ENCODE results near the gene ZNF189.
A peak's percentile ranks its signal among the peaks of the same experiment; 100 is the strongest.

The ZNF189 gene

DNA sequence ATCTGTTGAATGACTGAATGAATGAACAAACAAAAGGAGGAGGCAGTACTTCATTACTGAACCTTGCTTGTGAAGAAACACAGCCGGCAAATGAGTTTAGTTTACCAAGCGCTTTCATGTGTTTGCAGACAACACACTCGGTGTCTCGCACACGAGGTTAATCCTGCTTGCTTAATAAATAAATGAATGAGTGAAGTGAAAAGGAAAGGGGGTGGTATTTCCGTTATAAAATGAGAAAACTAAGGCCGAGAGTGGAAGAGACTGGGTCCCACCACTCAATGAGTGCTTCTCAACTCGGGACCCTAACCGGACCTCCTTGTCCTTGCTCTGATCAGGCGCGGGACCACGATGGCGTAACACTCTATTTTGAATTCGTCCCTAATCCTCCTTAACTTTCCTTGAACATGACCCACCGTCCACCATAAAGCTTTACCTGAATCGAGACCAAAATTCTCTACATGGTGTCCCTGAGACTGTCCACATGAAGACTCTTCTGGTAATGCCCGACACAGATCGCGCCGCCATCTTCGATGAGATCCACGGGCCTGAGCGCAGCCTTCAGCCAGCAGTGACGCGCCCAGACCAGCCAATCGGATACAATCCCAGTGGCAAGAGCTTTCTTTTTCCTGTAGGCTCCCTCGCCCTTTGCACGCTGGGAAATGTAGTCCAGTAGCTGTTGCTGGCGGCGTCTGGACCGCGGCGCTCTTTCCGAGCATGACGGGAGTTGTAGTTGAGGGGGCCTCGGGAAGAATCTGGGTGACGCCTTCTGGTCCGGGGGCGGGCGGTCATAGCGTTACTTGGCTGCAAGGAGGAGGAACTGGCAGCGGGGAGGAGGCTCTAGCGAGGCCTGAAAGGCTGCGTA is at the start of gene ZNF189, which contains the start of gene MRPL50:
ZNF189 (plus strand) TSS at position 784 of the 862 bp plus-strand sequence. CDS start 306 bp downstream, outside the sequence.
MRPL50 (minus strand) TSS at position 551 of the 862 bp plus-strand sequence; CDS start at position 525, 26 bp downstream.
- DNase-seq (ENCODE audit: low read depth in 2 of 3, low spot score in 1 of 3): peak; percentile 91 to 95 (median 92)

DNA sequence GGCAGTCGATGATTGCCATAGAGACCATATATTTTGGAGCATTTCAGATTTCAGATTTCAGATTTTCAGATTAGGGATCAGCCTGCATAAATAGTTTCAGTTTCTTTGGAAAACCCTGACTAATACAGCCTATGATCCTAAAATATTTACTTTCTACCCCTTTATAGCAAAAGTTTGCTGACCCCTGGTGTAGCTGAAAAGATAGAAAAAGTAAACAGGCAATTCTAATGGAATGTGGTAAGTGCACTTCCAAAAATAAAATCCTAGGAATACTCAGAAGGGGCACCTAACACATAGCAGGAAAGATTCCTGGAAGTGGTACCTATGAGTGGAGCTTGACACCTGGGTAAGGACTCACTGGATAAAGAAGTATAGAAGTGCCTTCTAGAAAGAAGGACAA is 48.4 kb upstream of the ZNF189 start:
- no peak for DNase-seq (ENCODE audit: low read depth in 2 of 3, low spot score in 1 of 3)

DNA sequence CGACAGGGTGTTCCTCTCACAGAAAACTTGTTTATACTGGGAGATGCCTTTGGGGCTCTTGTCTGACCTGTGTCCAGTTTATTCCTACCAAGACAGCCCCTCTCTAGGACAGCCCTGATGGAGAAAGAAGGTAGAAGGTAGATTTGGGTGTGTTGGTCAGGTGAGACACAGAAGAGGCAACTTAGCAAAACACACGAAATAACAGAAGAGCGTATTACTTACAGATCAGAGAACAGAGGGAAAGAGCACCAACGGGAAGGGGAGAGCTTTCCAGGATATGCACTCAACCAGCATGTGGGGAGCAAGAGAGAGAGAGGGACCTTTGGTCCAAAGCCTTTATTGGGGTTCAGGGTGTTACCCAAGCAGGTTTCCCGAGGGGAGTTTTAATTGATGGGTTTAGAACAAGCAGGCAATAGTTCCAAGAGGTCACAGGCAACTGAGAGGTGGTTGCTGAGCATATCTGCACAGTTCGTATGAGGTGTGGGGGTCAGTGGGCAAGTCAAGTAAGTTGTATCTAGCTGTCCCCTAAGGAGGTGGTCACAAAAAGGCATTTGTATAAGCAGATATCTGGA is 45.7 kb upstream of the ZNF189 start:
- DNase-seq (ENCODE audit: low read depth in 2 of 3, low spot score in 1 of 3): no peak

DNA sequence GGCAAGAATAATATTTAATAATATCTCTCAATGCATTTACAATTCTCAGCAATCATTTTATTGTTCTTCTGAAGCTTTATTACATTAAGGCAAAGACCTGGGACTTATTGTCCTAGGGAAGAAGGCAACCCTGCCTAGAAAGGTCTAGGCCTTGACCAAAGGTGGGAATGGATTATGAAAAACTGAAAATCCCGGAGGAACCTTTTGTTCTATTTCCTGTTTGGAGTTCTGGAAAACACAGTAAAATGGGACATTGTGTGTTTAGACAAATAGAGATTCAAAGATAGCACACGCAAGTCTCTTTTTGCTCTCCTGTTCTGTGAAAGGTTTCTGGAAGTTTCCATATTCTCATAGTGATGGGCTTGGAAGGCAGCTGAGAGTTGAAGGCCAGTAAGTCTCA is 45.0 kb upstream of the ZNF189 start:
- DNase-seq (ENCODE audit: low read depth in 2 of 3, low spot score in 1 of 3): no peak

DNA sequence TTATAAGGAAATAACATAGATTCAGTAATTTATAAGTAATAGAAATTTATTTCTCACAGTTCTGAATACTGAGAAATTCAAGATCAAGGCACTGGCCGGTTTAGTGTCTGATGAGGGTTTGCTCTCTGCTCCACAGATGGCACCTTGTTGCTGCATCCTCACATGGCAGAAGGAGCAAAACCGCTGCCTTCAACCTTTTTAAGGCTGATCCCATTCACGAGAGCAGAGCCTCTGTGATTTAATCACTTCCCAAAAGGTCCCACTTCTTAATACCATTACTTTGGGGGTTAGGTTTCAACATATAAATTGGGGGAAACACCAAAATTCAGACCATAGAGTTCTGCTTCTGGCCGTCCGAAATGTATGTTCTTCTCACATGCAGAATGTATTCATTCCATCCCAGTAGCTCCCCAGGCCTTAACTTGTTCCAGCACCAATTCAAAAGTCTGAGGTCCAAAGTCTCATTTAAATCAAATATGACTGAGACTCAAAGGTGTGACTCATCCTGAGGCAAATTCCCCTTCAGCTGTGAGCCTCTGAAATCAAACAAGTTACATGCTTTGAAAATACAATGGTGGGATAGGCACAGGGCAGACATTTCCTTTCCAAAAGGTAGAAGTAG is 44.4 kb upstream of the ZNF189 start:
- no peak for DNase-seq (ENCODE audit: low read depth in 2 of 3, low spot score in 1 of 3)

DNA sequence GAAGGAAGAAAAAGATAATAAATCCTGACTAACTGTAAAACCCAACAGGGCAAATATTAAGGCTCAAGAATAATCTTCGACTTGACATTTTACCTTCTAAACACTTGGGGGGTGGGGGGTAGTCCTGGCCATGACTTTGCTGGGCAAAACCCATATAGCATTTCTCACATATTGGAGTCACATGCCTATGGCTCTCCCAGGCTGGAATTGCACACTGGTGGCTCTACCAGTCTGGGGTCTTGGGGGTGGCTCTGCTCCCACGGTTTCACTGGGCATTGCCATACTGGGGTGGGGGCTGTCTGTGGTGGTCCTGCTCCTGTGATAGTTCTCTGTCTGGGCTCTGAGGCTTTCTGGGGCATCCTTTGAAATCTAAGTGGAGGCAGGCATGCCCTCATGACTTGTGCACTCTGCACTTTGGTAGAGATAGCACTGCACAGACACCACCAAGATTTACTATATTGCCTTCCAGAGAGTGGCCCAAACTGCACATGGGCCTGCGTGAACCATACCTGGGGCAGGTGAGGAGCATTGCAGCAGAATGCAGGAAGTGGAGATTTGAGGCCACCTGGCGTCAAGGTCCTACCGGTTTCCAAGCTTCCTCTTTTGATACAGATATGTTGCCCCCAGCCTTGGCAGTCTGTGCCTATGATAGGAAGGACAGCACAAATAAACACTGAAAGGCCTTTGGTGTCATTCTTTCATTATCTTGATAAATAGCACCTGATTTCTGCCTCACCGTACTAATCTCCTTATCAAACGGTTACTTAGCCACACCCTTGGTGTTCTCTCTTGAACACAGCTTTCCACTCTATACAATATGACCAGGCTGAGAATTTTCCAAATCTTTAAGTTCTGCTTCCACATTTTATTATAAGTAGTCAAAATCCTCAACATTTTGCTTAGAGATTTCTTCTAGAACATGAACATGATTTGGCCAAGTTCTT is 43.6 kb upstream of the ZNF189 start:
- no peak for DNase-seq (ENCODE audit: low read depth in 2 of 3, low spot score in 1 of 3)

DNA sequence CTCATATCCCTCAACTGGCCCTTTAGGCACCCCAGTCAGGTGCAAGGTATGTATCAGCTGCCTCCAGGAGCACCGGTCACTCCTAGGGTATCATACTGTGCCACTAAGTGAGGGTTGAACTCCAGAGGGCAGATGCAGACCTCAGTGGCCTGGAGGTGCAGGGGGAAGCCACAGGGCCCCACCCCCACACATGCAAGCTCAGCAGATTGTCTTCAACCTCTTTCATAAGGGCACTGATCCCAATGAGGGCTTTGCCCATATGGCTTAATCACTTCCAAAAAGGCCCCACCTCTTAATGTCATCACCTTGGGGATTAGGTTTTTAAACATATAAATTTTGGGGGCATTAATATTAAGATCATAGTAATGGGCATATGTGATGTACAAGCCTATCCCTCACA is 42.0 kb upstream of the ZNF189 start:
- no peak for DNase-seq (ENCODE audit: low read depth in 2 of 3, low spot score in 1 of 3)

DNA sequence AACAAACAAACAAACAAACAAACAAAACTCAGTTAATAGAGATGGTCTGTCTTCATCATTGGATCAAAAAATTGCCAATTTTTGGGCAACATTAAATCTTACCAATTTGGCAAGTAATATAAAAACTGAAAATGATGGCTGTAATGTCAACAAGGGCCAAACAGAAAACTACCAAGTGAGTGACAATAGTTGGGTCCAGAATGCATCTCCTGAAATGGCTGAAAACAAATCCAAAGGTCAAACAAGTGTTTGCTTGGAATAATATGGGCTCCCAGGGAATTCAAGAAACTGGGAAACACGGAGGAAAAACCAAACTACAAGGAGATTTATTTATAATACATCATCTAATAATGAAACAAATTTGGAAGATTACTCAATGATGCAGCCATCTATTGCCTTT is 39.0 kb upstream of the ZNF189 start:
- no peak for DNase-seq (ENCODE audit: low read depth in 2 of 3, low spot score in 1 of 3)

DNA sequence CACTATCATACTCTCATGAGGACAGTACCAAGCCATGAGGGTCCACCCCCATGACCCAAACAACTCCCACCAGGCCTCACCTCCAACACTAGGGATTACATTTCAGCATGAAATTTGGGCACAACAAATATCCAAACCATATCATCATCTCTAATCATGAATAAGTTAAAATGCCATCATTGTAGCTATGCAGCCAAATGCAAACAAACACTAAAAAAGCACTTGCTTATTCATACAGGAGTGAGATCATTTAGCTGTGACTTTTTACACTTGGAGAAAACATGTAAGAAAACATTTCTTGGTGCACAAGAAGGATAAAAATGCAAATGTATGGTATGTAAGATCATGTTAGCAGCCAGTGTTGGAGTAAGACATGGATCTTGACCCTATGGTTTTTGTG is 38.0 kb upstream of the ZNF189 start:
- DNase-seq (ENCODE audit: low read depth in 2 of 3, low spot score in 1 of 3): no peak

DNA sequence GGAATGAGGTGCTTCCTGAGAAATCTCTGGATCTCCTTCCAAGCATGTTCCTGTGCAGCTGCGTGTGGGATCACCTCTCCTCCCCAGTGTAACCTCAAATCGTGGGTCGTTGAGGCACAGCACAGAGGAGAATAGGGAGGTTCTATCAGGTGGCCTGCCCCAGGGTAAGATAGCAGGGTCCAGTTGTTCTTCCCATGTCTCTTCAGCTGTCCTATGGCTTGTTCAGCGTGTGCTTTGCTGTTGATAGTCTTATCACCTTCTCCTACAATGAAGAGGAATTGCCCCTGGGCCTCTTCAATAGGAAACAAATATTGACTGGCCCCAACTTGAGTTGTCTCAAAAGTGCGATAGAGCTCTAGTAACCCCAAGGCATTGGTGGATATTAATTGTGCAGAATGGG is 36.2 kb upstream of the ZNF189 start:
- no peak for DNase-seq (ENCODE audit: low read depth in 2 of 3, low spot score in 1 of 3)

DNA sequence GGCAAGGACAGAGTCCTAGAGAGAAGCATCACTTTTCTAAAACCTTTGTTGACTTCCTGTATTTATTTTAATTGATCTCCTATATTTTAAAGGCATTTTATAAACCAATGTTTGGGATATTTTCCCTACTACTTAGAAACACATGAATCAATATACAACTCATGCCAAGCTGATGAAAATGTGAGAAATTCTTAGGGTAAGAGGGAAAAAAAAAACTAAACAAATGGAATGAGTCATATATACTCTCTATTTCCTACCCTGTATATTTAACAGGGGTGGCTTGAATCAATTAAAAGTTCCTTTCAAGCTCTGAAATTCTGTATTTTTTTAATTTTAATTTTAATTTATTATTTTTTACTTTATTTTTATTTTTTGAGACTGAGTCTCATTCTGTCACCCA is 33.5 kb upstream of the ZNF189 start:
- DNase-seq (ENCODE audit: low read depth in 2 of 3, low spot score in 1 of 3): no peak

DNA sequence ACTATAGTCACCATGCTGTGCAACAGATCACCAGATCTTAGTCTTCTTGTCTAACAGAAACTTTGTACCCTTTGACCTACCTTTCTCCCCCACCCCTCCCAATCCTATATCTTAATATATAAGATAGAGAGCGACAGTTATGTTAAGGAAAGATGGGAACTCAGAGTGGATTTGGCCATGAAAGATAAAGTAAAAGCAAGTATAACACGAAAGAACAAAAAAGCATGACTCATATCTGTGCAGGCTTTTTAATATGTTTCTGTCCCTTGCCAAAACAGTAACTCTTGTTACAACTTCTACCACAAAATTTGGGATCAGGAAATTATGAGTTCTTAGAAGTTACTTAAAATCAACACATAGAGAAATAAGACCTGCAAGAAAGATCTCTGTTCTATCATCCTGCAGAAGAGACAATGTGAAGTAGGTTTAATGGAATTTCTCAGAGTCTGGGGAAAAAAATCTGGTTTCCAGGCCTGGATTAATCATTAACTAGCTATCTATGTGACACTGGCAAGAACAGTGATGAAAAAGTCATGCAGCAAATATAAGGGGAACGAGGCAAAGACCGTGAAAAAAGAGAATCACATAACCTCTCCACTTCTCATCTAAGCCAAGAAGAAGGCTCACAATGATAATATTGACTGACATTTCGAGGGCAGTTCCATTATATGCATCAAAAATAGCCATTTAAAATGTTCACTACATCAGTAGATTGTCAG is 32.5 kb upstream of the ZNF189 start:
- DNase-seq (ENCODE audit: low read depth in 2 of 3, low spot score in 1 of 3): no peak

DNA sequence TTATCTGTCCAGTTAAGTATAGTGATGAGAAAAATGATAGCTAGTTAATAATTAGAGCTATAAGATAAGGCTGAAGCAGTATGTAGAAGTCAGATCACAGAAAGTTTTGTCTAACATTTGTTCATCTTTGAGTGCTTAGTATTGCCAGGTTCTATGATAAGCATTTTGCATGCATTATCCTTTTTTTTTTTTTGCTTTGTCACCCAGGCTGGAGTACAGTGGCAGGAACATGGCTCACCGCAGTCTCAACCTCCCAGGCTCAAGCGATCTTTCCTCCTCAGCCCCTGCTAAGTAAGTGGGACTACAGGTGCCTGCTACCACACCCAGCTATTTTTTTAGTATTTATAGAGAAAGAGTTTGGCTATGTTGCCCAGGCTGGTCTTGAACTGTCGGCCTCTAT is 31.3 kb upstream of the ZNF189 start:
- no peak for DNase-seq (ENCODE audit: low read depth in 2 of 3, low spot score in 1 of 3)

DNA sequence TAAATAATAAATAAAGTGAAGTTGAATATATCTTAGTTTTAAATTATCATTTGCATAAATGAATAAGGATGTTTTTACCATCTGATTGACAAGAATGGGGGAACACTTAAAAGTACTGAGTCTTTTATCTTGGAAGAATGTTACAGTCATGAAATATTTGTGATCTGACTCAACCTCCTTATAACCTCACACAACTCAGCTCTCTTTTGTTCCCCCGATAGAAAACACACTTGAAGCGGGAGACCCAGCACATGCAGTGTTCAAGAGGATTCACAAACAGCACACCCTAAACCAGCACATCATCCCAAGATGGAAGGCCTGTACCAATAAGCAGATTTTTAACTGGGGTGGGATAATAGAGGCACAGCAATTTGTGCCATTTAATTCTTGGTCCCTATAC is 29.4 kb upstream of the ZNF189 start:
- DNase-seq (ENCODE audit: low read depth in 2 of 3, low spot score in 1 of 3): no peak

DNA sequence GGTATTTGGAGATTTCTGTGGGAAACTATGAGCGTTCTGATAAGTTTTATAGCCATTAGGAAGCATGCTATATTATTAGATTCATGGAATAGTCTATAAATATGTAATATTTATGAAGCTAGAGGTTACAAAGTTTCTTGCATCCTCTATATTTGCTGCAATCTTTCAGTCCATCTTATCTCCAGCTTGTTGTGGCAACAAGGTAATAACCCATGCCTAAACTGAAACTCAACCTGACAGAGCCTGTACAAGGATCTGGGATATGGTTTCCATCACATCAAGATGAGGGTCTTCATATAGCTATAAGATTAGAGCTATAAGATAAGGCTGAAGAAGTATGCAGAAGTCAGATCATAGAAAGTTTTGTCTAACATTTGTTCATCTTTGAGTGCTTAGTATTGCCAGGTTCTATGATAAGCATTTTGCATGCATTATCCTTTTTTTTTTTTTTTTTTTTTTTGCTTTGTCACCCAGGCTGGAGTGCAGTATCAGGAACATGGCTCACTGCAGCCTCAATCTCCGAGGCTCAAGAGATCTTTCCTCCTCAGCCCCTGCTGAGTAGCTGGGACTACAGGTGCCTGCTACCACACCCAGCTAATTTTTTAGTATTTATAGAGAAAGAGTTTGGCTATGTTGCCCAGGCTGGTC is 28.6 kb upstream of the ZNF189 start:
- DNase-seq (ENCODE audit: low read depth in 2 of 3, low spot score in 1 of 3): no peak

DNA sequence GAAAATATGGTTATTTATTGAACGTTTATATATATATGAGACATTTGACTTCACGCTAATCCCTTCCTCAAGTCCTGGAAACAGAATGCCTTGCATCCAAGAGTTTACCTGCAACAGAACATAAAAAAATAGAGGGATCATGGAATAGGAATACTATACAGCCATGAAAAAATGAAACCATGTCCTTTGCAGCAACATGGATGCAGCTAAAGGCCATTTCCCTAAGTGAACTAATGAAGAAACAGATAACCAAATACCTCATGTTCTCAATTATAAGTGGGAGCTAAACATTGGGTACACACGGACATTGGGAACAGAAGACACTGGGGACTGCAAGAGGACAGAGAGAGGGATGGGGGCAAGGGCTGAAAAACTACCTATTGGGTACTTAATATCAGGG is 26.8 kb upstream of the ZNF189 start:
- no peak for DNase-seq (ENCODE audit: low read depth in 2 of 3, low spot score in 1 of 3)

DNA sequence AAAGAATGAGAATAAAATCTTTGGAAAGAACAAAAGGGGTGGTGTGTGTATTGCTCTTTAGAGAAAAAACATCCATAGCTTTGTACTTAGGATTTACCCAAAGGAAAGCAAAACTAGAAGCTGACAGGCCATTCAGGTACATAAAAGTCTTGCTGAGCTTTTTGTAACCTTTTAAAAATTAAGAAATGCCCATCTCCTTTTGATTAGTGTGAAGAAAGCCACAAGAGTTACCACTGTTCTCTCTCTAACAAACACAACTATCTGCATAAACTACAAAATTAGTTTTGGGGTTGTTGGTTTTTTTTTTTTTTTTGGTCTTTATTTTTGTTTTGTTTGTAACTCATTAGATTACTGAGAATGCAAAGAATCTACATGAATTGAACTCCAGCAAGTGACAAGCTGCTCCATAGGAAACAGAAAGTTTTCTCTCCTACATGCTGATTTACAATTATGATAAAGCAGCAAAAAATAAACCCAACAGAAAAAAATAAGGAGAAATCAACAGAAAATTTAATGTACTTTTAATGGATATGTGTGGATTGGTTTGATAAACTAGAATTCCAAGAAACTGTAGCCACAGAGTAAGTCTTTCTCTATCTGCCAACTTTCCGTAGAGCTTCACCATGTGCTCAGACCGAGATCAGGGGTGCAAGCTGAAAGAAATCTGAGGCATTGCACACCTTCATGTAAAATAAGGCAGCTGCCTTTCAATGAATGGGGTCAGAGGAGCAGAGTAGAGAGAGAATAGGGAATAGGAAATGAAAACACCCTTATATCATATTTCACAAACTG is 26.1 kb upstream of the ZNF189 start:
- DNase-seq (ENCODE audit: low read depth in 2 of 3, low spot score in 1 of 3): no peak

DNA sequence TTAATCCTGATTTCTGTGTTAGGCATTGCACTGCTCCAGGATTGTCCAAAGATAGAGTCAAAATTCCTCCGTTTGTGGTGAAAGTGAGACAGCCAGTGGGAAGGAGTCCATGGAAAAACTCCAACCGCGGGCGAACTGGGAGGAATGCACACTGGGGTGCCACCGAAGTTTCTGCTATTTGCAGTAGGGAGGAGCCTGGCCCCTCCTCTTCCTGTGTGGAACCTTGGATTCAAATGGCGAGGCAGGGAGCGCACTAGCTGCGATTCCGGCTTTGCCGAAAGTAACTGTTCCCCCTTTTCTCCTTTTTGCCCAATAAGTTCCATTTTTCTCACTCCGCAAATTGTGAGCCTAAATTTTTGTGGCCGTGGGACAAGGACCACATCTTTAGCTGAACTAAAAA is 23.1 kb upstream of the ZNF189 start:
- DNase-seq (ENCODE audit: low read depth in 2 of 3, low spot score in 1 of 3): no peak
